Astrocyte (in vitro differentiated cells and primary cell): ENCODE results near the gene SRMS.

ENCODE experiments used
- EZH2 ChIP-seq: IDR thresholded peaks from 2 replicates; pipeline ENCODE4 v1.6.1; 2012; ENCODE audit warnings: mild to moderate bottlenecking, low read length, inconsistent platforms; ENCODE audit not compliant: insufficient read depth
- TF ChIP-seq, protein P1 (sequence below): IDR thresholded peaks from 2 replicates; pipeline ENCODE4 v1.5.1; 2011; ENCODE audit warnings: low read depth, mild to moderate bottlenecking, inconsistent platforms, low read length, moderate library complexity; ENCODE audit not compliant: insufficient read depth

DNA sequence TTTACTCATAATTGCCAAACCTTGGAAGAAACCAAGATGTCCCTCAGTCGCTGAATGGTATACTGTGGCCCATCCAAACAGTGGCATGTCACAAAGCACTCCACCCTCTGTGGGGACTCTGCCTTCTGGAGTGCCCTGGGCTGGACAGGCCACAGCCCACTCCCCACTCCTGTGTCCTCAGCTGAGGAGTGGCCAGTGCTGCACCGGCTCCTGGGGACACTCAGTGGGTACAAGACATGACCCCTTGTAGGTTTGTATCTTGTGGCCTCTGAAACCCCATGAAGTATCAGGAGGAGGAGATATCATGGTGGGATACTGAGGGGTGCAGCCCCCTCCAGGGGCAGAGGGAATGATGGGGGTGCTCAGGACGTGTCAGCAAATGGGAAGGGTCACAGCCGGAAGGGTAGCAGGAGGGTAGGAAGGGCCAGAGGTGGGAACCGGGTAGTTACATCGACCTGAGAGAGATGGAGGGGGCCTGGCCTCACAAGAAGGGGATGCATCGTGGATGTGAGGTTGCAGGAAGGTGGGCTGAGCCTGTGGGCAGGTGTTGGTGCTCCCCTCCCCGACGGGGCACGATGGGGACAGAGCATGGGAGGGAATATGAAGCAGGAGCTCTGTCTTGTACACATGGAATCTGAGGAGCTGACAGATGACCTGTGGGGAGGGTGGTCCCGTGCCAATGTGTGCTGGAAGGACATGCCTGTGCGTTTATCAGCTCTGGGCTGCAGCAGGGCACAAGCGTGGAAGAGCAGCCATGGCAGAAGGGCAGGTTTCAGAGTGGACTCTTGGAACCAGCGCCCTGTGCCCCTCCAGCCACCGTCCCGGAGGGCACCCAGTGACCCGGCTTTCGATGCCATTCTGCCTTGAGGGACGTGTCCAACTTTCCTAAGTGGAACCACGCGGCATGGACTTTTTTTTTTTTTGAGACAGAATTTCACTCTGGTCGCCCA lies 38.3 kb upstream of the SRMS start:
- TF ChIP-seq, protein P1, sequence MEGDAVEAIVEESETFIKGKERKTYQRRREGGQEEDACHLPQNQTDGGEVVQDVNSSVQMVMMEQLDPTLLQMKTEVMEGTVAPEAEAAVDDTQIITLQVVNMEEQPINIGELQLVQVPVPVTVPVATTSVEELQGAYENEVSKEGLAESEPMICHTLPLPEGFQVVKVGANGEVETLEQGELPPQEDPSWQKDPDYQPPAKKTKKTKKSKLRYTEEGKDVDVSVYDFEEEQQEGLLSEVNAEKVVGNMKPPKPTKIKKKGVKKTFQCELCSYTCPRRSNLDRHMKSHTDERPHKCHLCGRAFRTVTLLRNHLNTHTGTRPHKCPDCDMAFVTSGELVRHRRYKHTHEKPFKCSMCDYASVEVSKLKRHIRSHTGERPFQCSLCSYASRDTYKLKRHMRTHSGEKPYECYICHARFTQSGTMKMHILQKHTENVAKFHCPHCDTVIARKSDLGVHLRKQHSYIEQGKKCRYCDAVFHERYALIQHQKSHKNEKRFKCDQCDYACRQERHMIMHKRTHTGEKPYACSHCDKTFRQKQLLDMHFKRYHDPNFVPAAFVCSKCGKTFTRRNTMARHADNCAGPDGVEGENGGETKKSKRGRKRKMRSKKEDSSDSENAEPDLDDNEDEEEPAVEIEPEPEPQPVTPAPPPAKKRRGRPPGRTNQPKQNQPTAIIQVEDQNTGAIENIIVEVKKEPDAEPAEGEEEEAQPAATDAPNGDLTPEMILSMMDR, result no peak
- no peak for TF ChIP-seq EZH2
